Osteocyte (in vitro differentiated cells): ENCODE data around the gene EGR4. TPM values are rescaled to one million over a fixed set of nuclear protein-coding genes. Genes with fewer than 3 reads are reported as not detected.
A peak's percentile ranks its signal among the peaks of the same experiment; 100 is the strongest.

ENCODE experiments used
- DNase-seq: peaks from one replicate; pipeline ENCODE4 v3.0.0; 2021; ENCODE audit warnings: mixed read lengths; ENCODE audit not compliant: unreplicated experiment; ENCODE audit errors: extremely low spot score
- H3K27ac Mint-ChIP-seq: one replicate; pipeline ENCODE4 v1.8.0; 2021; ENCODE audit warnings: mild to moderate bottlenecking, mixed read lengths; ENCODE audit not compliant: unreplicated experiment
- H3K27me3 Mint-ChIP-seq: one replicate; pipeline ENCODE4 v1.8.0; 2021; ENCODE audit warnings: mixed read lengths; ENCODE audit not compliant: unreplicated experiment
- H3K36me3 Mint-ChIP-seq: one replicate; pipeline ENCODE4 v1.8.0; 2021; ENCODE audit warnings: mixed read lengths; ENCODE audit not compliant: unreplicated experiment
- H3K4me1 Mint-ChIP-seq: one replicate; pipeline ENCODE4 v1.8.0; 2021; ENCODE audit warnings: mixed read lengths; ENCODE audit not compliant: unreplicated experiment
- H3K4me3 Mint-ChIP-seq: one replicate; pipeline ENCODE4 v1.8.0; 2021; ENCODE audit warnings: mild to moderate bottlenecking, moderate library complexity, mixed read lengths; ENCODE audit not compliant: unreplicated experiment
- H3K9me3 Mint-ChIP-seq: one replicate; pipeline ENCODE4 v1.8.0; 2021; ENCODE audit warnings: mixed read lengths; ENCODE audit not compliant: unreplicated experiment
- total RNA-seq: library from RNA; stranded (reverse); gene quantifications from 2 replicates; pipeline ENCODE4 v1.2.1, GENCODE V29; 2021
- TF ChIP-seq, protein P1 (sequence below): fragments of 200-600 bp; sonication (generic); IDR thresholded peaks from 2 replicates; pipeline ENCODE4 v1.5.0; 2021; ENCODE audit warnings: antibody characterized with exemption, mild to moderate bottlenecking, moderate library complexity

EGR4 gene
- total RNA-seq, 1 donor from 2014 or later, result not detected

DNA sequence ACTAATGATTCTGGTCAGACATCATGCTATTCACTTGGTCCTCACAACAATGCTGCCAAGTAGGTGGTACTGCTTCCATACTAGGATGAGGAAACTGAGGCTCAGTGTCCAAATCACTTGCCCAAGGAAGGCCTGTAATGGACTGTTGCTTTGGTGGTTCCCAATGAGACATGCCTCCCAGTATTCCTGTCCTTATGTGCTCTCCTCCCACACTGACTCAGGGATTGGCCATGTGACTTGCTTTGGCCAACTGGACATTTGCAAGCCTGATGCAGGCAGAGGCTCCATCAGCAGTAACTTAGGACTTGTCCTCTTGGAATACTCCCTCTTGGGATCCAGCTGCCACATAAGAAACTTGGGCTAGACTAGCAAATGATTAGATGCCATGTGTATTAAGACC, 12.1 kb downstream of the EGR4 start:
- Mint-ChIP-seq H3K9me3 (no peaks in the 10 kb centered on the region), H3K4me1 (peaks cover 3% of the 10 kb centered on the region), H3K4me3 (no peak overlapping the region), H3K36me3 (no peaks in the 10 kb centered on the region), H3K27me3 (peaks cover 47% of the 10 kb centered on the region), H3K27ac (no peak overlapping the region)
- TF ChIP-seq, protein P1, sequence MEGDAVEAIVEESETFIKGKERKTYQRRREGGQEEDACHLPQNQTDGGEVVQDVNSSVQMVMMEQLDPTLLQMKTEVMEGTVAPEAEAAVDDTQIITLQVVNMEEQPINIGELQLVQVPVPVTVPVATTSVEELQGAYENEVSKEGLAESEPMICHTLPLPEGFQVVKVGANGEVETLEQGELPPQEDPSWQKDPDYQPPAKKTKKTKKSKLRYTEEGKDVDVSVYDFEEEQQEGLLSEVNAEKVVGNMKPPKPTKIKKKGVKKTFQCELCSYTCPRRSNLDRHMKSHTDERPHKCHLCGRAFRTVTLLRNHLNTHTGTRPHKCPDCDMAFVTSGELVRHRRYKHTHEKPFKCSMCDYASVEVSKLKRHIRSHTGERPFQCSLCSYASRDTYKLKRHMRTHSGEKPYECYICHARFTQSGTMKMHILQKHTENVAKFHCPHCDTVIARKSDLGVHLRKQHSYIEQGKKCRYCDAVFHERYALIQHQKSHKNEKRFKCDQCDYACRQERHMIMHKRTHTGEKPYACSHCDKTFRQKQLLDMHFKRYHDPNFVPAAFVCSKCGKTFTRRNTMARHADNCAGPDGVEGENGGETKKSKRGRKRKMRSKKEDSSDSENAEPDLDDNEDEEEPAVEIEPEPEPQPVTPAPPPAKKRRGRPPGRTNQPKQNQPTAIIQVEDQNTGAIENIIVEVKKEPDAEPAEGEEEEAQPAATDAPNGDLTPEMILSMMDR, result no peak
- DNase-seq, result no peak

DNA sequence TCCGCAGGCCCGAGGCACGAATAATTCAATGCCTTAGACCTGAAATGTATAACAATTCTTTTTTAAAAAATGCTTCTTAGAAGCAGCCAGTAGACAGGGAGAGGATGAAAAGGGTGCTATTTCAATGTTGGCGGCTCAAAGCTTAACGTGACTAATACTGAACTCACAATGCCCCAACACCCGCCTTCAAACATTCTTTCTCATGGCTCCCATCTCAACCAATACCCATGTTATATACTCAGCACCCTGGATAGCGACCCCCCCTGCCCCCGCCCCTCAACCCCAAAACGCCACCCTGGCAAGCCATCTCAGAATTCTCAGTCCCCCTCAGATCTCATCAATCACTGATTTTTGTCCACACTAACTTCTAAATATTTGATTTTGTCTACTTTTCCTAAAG, 13.5 kb downstream of the EGR4 start:
- Mint-ChIP-seq H3K4me3 (no peak overlapping the region), H3K27me3 (peaks cover 35% of the 10 kb centered on the region), H3K27ac (no peak overlapping the region), H3K36me3 (no peaks in the 10 kb centered on the region), H3K4me1 (peaks cover 3% of the 10 kb centered on the region), H3K9me3 (no peaks in the 10 kb centered on the region)
- DNase-seq, result no peak
- TF ChIP-seq, protein P1, result no peak

DNA sequence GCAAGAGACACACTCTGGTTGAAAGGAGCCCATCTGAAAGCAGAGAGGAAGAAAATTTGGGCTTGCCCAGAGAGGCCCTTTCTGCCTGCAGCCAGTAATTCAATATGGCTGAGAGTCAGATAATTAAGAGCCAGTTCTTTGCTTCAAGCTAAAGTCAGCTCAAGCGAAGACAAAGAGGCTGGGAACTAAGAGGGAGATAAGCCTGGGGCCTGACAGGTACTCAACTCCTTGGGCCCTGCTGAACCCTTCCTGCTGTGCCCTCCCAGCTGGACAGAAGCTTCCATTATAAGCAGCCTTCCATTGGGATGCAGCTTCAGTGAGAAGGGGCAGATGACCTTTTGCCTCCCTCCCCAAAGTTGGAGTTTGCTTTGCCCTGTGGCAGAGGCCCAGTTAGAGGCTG, 21.1 kb downstream of the EGR4 start:
- Mint-ChIP-seq H3K4me1 (peaks cover 5% of the 10 kb centered on the region), H3K27me3 (peaks cover 61% of the 10 kb centered on the region), H3K36me3 (no peaks in the 10 kb centered on the region), H3K9me3 (peaks cover 7% of the 10 kb centered on the region), H3K4me3 (no peak overlapping the region), H3K27ac (no peak overlapping the region)
- TF ChIP-seq, protein P1, result no peak
- DNase-seq, result no peak

DNA sequence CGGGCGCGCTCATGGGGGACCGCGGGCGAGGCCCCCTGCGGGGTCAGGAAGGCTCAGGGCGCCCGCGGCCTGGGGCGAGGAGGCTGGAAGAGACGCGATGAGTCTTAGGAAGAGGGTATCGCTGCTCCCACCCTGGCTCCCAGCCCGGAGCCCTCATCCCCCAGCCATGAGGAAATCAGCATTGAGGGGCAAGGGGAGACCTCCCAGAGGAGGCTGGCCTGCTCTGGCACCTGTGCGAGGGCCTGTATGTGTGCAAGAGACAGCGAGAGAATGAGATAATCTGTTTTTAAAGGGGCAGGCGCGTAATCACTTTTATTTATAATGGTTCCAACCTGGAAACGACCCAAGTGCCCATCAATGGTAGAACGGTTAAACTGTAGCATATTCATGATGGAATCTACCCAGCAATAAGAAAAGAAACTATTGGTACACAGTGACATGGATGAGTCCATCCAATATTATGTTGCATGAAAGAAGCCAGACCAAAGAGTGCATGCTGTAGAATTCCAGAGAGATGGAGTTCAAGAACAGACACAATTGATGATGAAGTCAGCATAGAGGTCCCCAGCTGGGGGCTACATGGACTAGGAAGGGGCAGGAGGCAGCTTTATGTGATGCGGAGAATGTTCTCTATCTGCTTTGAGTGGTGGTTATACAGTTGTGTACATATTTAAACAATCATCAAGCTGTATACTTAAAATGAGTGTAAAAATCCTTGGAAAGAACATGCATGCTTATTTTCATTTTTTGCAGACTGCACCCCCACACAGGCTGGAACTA, 23.5 kb downstream of the EGR4 start:
- Mint-ChIP-seq H3K4me1 (peaks cover 5% of the 10 kb centered on the region), H3K27ac (no peak overlapping the region), H3K9me3 (peaks cover 7% of the 10 kb centered on the region), H3K4me3 (no peak overlapping the region), H3K27me3 (peaks cover 66% of the 10 kb centered on the region), H3K36me3 (no peaks in the 10 kb centered on the region)
- DNase-seq, result no peak
- TF ChIP-seq, protein P1, result no peak

DNA sequence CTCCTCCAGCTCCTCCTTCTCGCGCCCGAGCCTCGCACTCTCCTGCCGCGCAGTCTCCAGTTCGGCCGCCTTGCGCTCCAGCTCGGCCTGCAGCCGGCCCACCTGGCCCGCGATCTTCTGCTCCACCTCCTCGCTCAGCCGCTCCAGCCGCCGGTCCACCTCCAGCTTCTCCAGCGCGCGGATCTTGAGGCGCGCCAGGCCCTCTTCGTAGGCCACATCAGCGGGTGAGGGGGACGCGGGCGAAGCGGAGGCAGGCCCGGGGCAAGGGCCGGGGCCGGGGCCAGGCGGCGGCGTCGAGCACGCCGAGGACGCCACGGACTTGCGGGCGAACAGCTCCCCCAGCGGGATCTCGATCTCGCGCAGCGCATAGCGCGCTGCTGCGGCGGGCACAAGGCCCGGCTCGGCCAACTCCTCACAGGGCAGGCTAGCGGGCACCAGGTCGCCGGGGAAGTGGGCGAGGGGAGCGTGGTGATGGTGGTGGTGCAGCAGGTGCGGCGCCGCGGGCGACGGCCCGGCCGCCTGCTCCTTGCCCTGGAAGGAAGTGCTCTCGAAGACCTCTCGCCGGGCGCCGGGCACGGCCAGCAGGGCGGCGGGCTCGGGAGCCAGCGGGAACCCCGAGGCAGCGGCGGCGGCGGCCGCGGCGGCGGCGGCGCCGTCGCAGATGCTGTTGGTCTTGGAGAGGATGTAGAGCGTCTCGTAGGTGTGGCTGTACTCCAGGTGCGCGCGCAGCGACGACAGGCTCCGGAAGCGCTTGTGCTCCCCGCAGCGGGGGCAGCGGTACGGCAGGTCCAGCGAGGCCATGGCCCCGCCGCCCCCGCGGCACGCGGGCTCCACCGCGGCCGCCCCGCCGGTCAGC, 24.3 kb downstream of the EGR4 start:
- Mint-ChIP-seq H3K27me3 (peaks cover 62% of the 10 kb centered on the region), H3K9me3 (peaks cover 4% of the 10 kb centered on the region), H3K36me3 (no peaks in the 10 kb centered on the region), H3K4me1 (peaks cover 5% of the 10 kb centered on the region), H3K4me3 (peak overlapping the region; percentile 33), H3K27ac (no peak overlapping the region)
- TF ChIP-seq, protein P1, result peak; percentile 21
- no peak for DNase-seq
